Activated CD8-positive, alpha-beta T cell treated with anti-CD3 and anti-CD28 coated beads for 36 hours (primary cell): ENCODE results near the gene SURF1. TPM values are rescaled to one million over a fixed set of nuclear protein-coding genes. Genes with fewer than 3 reads are reported as not detected.

ENCODE experiments used
- ATAC-seq: fragments of 200-7000 bp; cut with Tn5 transposase; one replicate; pipeline ENCODE4 v1.10.0; 2021; ENCODE audit warnings: mild to moderate bottlenecking, moderate library complexity
- CTCF ChIA-PET: fragments of 350-600 bp; sonication (Branson Sonifier 250); formaldehyde crosslinking; loops from one replicate; lab custom pipeline; 2021; ENCODE audit warnings: antibody characterized with exemption; lab: Charles Lee
- POLR2A ChIA-PET: fragments of 350-600 bp; sonication (Branson Sonifier 250); formaldehyde crosslinking; loops from one replicate; lab custom pipeline; 2021; ENCODE audit warnings: antibody characterized with exemption; lab: Charles Lee
- DNase-seq: peaks from one replicate; pipeline ENCODE4 v3.0.0-alpha.2; 2020
- H3K27ac Mint-ChIP-seq: one replicate; pipeline ENCODE4 v1.8.0; 2021; ENCODE audit warnings: mild to moderate bottlenecking, mixed read lengths
- H3K27me3 Mint-ChIP-seq: one replicate; pipeline ENCODE4 v1.8.0; 2021; ENCODE audit warnings: mixed read lengths
- H3K36me3 Mint-ChIP-seq: one replicate; pipeline ENCODE4 v1.8.0; 2021; ENCODE audit warnings: low read depth, mixed read lengths
- H3K4me1 Mint-ChIP-seq: one replicate; pipeline ENCODE4 v1.8.0; 2021; ENCODE audit warnings: low read depth, mixed read lengths
- H3K4me3 Mint-ChIP-seq: one replicate; pipeline ENCODE4 v1.8.0; 2021; ENCODE audit warnings: mild to moderate bottlenecking, moderate library complexity, mixed read lengths
- H3K9me3 Mint-ChIP-seq: one replicate; pipeline ENCODE4 v1.8.0; 2021; ENCODE audit warnings: mixed read lengths
- intact Hi-C: fragments of 100-400 bp; cut with micrococcal nuclease; formaldehyde crosslinking; loops from one replicate; pipeline ENCODE4 v1.10.0; 2022
- total RNA-seq, 2 experiments: library from RNA; stranded (reverse); gene quantifications; one replicate each; pipeline ENCODE4 v1.2.3, GENCODE V29; 2021
- TF ChIP-seq, protein P1 (sequence below): fragments of 200-600 bp; IDR thresholded peaks from one replicate; pipeline ENCODE4 v1.8.0; 2022; ENCODE audit warnings: antibody characterized with exemption, mild to moderate bottlenecking

Gene SURF1
- total RNA-seq, 2 experiments from 2014 or later: 22.1 to 25.3 TPM

DNA sequence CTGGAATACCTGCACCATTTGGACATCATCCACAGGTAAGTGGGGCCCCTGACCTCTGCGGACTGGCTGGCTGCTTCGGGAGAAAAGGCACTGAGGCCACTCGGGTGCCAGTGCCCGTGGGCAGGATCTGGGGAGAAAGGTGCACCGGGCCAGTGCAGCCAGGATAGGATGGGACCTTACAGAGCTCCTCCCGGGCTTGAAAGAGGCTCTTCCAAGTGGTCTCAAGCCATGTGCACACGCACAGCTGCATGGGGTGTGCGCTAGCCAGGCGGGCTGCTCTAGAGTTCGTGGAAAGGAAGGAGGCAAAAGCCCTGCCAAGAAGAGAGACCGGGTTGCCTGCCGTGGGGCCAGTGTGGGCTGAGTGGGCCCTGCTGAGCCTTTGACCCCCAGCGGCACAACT, 33.3 kb upstream of the SURF1 start:
- Mint-ChIP-seq H3K9me3 (no peaks in the 10 kb centered on the region), H3K4me3 (no peak overlapping the region), H3K27ac (no peak overlapping the region), H3K36me3 (no peaks in the 10 kb centered on the region), H3K27me3 (peaks cover 3% of the 10 kb centered on the region), H3K4me1 (no peaks in the 10 kb centered on the region)
- ChIA-PET POLR2A (interaction anchor here (1.0 to 1.2 kb wide), 2 partner anchors 12 to 15 kb away, joined by 3 read pairs; no protein-coding TSS in a partner anchor), CTCF (no interaction called here)
- intact Hi-C loops: no loop called here
- ATAC-seq: no peak
- no peak for DNase-seq
- TF ChIP-seq, protein P1, sequence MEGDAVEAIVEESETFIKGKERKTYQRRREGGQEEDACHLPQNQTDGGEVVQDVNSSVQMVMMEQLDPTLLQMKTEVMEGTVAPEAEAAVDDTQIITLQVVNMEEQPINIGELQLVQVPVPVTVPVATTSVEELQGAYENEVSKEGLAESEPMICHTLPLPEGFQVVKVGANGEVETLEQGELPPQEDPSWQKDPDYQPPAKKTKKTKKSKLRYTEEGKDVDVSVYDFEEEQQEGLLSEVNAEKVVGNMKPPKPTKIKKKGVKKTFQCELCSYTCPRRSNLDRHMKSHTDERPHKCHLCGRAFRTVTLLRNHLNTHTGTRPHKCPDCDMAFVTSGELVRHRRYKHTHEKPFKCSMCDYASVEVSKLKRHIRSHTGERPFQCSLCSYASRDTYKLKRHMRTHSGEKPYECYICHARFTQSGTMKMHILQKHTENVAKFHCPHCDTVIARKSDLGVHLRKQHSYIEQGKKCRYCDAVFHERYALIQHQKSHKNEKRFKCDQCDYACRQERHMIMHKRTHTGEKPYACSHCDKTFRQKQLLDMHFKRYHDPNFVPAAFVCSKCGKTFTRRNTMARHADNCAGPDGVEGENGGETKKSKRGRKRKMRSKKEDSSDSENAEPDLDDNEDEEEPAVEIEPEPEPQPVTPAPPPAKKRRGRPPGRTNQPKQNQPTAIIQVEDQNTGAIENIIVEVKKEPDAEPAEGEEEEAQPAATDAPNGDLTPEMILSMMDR: no peak

DNA sequence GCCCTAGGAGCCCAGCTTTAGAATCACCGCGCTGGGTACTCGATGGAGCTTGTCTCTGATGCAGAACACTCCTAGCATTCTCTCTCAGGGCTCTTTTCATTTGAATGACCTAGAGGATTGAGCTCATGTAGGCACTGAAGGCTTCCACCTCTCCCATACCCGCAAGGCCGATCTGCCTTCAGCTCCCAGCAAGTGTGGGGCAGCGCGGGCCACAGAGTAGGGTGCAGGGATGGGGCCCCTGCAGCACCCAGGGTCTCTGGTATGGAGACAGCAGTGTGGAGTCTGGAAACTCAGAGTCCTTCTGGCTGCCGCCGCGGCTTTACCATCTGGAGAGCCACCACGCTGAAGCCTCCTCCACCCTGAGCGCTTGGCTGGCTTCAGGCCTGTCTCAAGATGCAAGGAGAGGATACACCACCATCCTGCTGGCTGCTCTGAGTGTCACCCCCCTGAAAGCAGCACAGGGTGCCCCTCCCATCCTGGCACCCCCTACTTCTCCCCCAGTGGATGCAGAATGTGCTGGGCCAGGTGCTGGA, 32.8 kb upstream of the SURF1 start:
- CTCF ChIA-PET: interaction anchor here (1.7 kb wide), 1 partner anchor 367 kb away, joined by 4 read pairs; no protein-coding TSS in a partner anchor

DNA sequence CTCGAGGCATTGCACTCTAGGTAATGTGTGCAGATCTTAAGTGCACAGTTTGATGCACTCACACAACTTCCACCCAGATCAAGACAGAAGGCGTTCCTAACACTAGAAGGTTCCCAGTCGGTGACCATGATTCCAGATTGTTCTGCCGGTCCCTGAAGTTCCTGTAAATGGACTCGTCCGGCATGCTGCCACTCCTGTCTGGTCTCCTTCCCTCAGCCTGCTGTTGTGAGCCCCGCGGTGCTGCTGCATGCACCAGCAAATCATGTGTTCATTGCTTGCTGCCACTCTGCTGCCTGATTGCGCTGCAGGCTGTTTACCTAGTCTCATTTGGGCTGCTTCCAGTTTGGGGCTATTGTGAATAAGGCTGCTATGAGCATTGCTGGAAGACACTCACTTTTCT, 31.4 kb upstream of the SURF1 start:
- intact Hi-C loops: no loop called here
- H3K27ac Mint-ChIP-seq: no peak overlapping the region
- no peaks in the 10 kb centered on the region for H3K4me1 Mint-ChIP-seq
- DNase-seq (no peak), ATAC-seq (no peak)
- peaks cover 3% of the 10 kb centered on the region for H3K27me3 Mint-ChIP-seq
- H3K4me3 Mint-ChIP-seq: no peak overlapping the region
- CTCF ChIA-PET: interaction anchor here (1.7 kb wide), 1 partner anchor 365 kb away, joined by 4 read pairs; no protein-coding TSS in a partner anchor
- TF ChIP-seq, protein P1: no peak
- H3K9me3 Mint-ChIP-seq: no peaks in the 10 kb centered on the region
- no peaks in the 10 kb centered on the region for H3K36me3 Mint-ChIP-seq
- POLR2A ChIA-PET: no interaction called here

More for the DNA sequence above, 32.8 kb upstream of the SURF1 start:
- DNase-seq: no peak
- intact Hi-C loops: no loop called here
- Mint-ChIP-seq H3K9me3 (no peaks in the 10 kb centered on the region), H3K27ac (no peak overlapping the region), H3K4me1 (no peaks in the 10 kb centered on the region), H3K4me3 (no peak overlapping the region), H3K27me3 (peaks cover 3% of the 10 kb centered on the region), H3K36me3 (no peaks in the 10 kb centered on the region)
- TF ChIP-seq, protein P1: no peak
- POLR2A ChIA-PET: interaction anchor here (1.0 to 1.2 kb wide), 2 partner anchors 13 to 14 kb away, joined by 3 read pairs; no protein-coding TSS in a partner anchor
- ATAC-seq: no peak

DNA sequence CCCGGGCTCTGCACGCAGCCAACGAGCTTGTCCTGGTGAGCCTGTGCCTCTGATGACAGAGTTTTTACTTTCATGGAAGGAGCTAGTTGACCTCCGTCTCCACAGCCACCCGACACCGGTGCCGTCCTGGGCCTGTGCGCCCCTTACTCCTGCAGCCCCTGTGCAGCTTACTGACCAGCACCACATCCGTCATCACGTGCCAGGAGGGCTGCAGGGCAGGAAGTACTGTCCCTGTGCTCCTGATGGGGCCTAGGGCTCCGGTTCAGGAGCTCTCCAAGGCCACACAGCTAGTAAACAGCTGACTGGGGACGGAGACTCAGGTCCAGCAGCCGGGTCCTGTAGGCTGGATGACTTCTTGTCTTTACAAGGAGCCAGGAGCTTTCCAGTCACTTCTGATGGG, 30.1 kb upstream of the SURF1 start:
- ChIA-PET CTCF (no interaction called here), POLR2A (interaction anchor here (0.7 to 1.5 kb wide), 3 partner anchors 8 to 12 kb away, joined by 3 read pairs; no protein-coding TSS in a partner anchor)
- Mint-ChIP-seq H3K27ac (no peak overlapping the region), H3K4me1 (no peaks in the 10 kb centered on the region), H3K9me3 (no peaks in the 10 kb centered on the region), H3K36me3 (no peaks in the 10 kb centered on the region), H3K27me3 (peaks cover 3% of the 10 kb centered on the region), H3K4me3 (no peak overlapping the region)
- ATAC-seq (no peak), DNase-seq (no peak)
- TF ChIP-seq, protein P1: no peak
- intact Hi-C loops: no loop called here

DNA sequence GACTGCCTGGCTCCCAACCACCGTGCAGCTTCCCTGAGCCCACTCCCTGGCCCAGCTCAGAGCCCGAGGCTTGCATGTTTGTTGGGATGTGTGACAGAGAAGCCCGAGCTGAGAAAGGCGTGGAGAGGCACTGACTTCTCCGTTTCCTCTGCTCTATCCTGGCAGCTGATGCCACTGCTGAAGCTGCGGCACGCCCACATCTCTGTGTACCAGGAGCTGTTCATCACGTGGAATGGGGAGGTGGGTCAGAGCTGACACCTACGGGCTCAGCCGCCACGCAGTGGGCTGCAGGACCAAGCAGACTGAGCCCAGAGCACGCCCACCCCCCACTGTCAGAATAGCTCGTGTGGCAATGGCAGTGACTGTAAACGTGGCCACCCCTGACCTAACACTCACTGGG, 29.2 kb upstream of the SURF1 start:
- H3K4me3 Mint-ChIP-seq: no peak overlapping the region
- H3K4me1 Mint-ChIP-seq: no peaks in the 10 kb centered on the region
- H3K27ac Mint-ChIP-seq: no peak overlapping the region
- intact Hi-C loops: no loop called here
- ChIA-PET CTCF (no interaction called here), POLR2A (interaction anchor here (1.0 to 1.5 kb wide), 3 partner anchors 9 to 15 kb away, joined by 3 to 5 read pairs (median 4); partner anchors contain the start of gene STKLD1)
- H3K9me3 Mint-ChIP-seq: no peaks in the 10 kb centered on the region
- DNase-seq (no peak), ATAC-seq (no peak)
- no peaks in the 10 kb centered on the region for H3K36me3 Mint-ChIP-seq
- peaks cover 3% of the 10 kb centered on the region for H3K27me3 Mint-ChIP-seq
- TF ChIP-seq, protein P1: no peak
